AG10803 (cell line): Measurements from ENCODE around the gene PID1.
A peak's percentile ranks its signal among the peaks of the same experiment; 100 is the strongest.

ENCODE experiments used
- DNase-seq: peaks from one replicate; pipeline ENCODE4 v3.0.0; 2010; ENCODE audit warnings: low read depth
- H3K4me3 ChIP-seq: 2 replicates; pipeline ENCODE4 v1.5.1; 2011; ENCODE audit warnings: mild to moderate bottlenecking, low read length, control low read depth
- TF ChIP-seq, protein P1 (sequence below): conservative IDR thresholded peaks from 2 replicates; pipeline ENCODE4 v1.5.1; 2011; ENCODE audit warnings: mild to moderate bottlenecking, low read length, control low read depth, inconsistent platforms

PID1 gene

DNA sequence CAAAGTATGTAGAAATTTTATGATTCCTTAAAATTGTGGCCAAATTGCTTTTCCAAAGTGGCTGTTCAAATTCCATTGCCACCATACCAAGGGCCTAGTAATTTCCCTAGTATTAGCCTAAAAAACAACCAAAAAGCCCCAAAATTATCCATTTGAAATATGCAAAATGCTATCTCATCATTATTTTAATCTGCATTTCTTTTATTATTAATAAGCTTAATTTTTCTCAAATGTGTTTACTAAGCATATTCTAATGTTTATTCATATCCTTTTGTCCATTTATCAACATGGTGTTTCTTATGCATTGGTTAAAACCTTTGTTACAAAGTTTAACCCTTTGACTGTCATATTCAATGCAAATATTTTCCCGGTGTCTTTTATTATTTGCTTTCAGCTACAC lies 48.0 kb downstream of the PID1 start:
- TF ChIP-seq, protein P1, sequence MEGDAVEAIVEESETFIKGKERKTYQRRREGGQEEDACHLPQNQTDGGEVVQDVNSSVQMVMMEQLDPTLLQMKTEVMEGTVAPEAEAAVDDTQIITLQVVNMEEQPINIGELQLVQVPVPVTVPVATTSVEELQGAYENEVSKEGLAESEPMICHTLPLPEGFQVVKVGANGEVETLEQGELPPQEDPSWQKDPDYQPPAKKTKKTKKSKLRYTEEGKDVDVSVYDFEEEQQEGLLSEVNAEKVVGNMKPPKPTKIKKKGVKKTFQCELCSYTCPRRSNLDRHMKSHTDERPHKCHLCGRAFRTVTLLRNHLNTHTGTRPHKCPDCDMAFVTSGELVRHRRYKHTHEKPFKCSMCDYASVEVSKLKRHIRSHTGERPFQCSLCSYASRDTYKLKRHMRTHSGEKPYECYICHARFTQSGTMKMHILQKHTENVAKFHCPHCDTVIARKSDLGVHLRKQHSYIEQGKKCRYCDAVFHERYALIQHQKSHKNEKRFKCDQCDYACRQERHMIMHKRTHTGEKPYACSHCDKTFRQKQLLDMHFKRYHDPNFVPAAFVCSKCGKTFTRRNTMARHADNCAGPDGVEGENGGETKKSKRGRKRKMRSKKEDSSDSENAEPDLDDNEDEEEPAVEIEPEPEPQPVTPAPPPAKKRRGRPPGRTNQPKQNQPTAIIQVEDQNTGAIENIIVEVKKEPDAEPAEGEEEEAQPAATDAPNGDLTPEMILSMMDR = no peak
- H3K4me3 ChIP-seq = no peak overlapping the region
- no peak for DNase-seq

DNA sequence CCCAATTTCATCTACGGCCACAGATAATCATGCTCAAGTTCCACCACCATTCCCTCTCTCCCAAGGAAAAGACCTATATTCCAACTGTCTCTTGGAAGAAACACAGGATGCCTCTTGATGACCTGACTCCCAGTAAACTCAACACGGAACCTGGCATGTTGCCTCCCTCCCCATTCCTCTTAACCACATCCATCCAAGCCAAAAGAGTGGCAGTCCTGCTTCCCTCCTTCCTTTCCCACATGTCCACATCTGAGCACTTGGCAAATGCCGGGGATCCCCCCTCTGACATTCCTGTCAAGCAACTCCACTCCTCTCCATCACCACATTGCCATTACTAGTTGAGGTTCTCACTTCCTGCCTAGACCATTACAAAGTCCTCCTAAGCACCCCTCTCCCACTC lies 49.4 kb downstream of the PID1 start:
- DNase-seq = peak; percentile 13
- TF ChIP-seq, protein P1 = no peak
- H3K4me3 ChIP-seq = no peak overlapping the region

DNA sequence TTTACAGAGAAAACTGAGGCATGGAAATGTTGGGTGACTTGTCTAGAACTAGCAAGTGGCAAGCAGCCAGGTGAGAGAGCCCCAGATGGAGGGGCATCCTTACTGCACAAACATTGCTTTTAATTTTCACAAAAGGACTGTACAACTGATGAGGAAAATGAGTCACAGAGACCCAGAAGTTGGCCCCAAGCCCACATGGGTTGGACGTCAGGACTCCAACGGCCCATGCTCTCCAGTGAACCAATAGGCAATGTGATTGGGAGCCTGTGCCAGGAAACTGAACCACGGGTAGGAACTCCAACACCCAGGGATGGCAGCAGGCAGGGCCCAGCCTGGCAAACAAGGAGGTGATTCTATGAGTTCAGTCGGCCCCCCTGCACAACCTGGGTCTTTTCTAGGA lies 50.8 kb downstream of the PID1 start:
- no peak for DNase-seq
- TF ChIP-seq, protein P1 = no peak
- no peak overlapping the region for H3K4me3 ChIP-seq

DNA sequence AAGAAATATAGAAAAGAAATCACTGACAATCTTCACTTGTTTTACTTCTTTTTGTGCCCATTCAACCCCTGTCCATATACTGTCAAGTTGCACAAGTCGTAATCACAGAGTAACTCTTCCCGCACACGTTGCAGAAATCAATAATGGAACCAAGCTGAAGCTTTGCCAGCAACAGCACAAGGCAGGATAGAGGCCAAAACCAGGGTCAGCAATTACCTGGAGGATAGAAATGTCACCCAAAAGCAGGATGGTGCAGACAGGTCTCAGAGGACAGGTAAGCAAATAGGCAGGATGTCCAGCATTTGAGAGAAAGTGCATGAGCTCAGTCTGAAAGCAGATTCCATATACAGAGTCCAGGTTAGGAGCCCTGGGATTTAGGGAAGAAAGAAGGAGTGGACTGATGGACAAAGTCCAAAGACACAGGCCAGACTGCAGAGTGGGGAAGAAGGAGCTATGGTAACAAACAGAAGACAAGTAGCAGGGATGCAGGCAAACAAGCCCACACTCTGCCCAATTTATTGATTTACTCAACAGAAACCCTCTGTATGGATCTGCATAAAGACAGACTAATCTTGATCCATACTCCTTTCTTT lies 52.7 kb downstream of the PID1 start:
- DNase-seq = no peak
- TF ChIP-seq, protein P1 = no peak
- H3K4me3 ChIP-seq = no peak overlapping the region

DNA sequence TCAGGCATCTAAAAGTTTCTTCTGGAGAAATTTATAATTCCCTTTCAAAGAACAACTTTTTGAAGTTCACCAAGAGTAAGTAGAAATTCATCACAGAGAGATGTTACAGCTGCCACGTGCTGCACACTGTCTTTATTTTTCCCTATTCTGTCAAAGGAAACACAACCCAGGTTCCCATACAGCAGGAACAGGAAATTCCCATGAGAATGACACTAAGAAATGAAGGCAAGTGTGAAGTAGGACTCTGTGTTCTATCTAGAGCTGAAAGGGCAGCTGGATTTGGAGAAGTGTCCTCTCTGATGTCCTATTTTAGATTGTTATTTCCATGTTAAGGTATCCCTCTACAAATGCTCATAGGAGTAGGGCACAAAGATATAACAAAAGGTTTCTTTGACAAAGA lies 58.8 kb downstream of the PID1 start:
- TF ChIP-seq, protein P1 = no peak
- no peak for DNase-seq
- no peak overlapping the region for H3K4me3 ChIP-seq

DNA sequence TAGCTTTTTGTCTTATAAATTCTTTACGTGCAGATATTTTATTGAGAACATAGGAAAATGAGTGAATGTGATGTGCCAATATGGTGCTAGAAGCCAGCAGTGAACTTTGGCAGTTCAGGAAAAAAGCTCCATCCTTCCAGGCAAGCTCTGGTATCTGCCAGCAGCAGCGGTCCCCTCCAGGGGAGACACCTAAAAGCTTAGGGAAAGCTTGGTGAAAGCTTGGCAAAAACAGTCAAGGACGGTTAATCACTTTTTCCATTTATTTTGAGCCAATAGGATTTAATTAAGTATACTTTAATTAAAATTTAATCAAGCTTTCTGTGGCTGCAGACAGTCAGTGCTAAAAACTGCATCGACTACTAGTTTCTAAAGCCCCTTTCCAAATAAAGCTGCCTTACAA lies 60.4 kb downstream of the PID1 start:
- H3K4me3 ChIP-seq = no peak overlapping the region
- TF ChIP-seq, protein P1 = no peak
- DNase-seq = no peak

DNA sequence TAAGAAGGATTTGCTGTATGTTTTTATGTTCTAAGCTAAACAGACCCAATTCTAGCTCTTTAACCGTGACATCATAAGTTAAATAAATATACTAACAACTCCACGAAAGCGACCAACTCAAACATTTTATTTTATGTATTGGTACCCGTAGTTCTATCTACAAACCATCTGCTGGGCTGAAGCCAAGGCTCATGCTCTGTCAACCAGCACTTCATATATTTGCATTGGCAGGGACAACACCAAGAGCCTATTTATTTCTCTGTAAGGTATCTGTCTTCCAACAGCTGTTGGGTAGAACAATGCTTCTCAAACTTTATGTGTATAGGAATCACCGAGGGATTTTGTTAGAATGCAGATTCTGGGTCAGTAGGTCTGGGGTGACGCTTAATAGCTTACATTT lies 64.5 kb downstream of the PID1 start:
- H3K4me3 ChIP-seq = no peak overlapping the region
- no peak for DNase-seq
- TF ChIP-seq, protein P1 = no peak
